SK-N-SH (cell line): ENCODE measurements around the gene POU2AF1.

Experiments
- EP300 ChIP-seq, 2 experiments: IDR thresholded peaks; 2 replicates each; pipeline versions ENCODE4 v1.4.0 to v1.6.1; 2012; ENCODE audit warnings: borderline replicate concordance in 1 of 2, low read depth in 1 of 2, low read length in 1 of 2
- EZH2phosphoT487 ChIP-seq: fragments of 200-600 bp; sonication (generic); IDR thresholded peaks from 2 replicates; pipeline ENCODE4 v1.6.1; 2017; ENCODE audit warnings: low read depth, mixed run types, mild to moderate bottlenecking, antibody characterized with exemption, moderate library complexity, borderline replicate concordance
- FOXJ3 ChIP-seq: sonication (generic); formaldehyde crosslinking; IDR thresholded peaks from 2 replicates; pipeline ENCODE4 v1.5.1; 2020; ENCODE audit warnings: mild to moderate bottlenecking, missing genetic modification reagents
- GABPA ChIP-seq: IDR thresholded peaks from 2 replicates; pipeline ENCODE4 v1.4.0; 2012; ENCODE audit warnings: low read depth, mild to moderate bottlenecking
- MEF2A ChIP-seq: IDR thresholded peaks from 2 replicates; pipeline ENCODE4 v1.4.0; 2012; ENCODE audit warnings: low read depth, borderline replicate concordance
- NFIC ChIP-seq: IDR thresholded peaks from 2 replicates; pipeline ENCODE4 v1.4.0; 2012; ENCODE audit warnings: borderline replicate concordance
- RAD21 ChIP-seq: IDR thresholded peaks from 2 replicates; pipeline ENCODE4 v1.6.1; 2012; ENCODE audit warnings: mild to moderate bottlenecking, low read length
- RCOR1 ChIP-seq: fragments of 150-350 bp; IDR thresholded peaks from 2 replicates; pipeline ENCODE4 v1.6.1; 2017; ENCODE audit warnings: antibody characterized with exemption, low read length
- REST ChIP-seq: IDR thresholded peaks from 2 replicates; pipeline ENCODE4 v1.6.1; 2012; ENCODE audit warnings: mild to moderate bottlenecking, low read depth, low read length, moderate library complexity
- RXRA ChIP-seq: IDR thresholded peaks from 2 replicates; pipeline ENCODE4 v1.4.0; 2012; ENCODE audit warnings: low read depth, mild to moderate bottlenecking, borderline replicate concordance
- TAF1 ChIP-seq: IDR thresholded peaks from 2 replicates; pipeline ENCODE4 v1.6.1; 2012; ENCODE audit warnings: low read depth, mild to moderate bottlenecking, low read length, moderate library complexity, borderline replicate concordance
- TF ChIP-seq, protein P1 (sequence below): fragments of 200-600 bp; sonication (generic); IDR thresholded peaks from 2 replicates; pipeline ENCODE4 v1.6.1; 2017; ENCODE audit warnings: antibody characterized with exemption, mild to moderate bottlenecking, moderate library complexity

DNA sequence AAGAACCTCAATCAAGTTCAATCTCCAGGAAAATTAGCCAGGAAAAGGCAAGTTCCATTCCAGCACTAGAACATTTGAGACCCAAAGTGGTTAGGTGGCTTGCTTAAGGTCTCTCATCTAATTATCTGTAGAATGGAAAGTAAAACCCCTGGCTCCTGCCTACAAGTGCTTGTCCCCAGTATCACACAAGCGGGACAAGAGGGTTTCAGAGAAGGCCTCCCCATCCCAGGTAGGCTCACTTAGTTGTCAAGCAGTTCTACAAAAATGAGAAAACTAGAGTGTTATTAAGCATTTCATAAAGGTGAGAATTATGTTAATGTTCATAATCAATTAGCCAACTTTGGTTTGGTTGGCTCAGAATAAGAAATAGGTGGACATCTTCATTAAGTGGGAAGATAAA is 5.5 kb downstream of the POU2AF1 start:
- TF ChIP-seq, protein P1, sequence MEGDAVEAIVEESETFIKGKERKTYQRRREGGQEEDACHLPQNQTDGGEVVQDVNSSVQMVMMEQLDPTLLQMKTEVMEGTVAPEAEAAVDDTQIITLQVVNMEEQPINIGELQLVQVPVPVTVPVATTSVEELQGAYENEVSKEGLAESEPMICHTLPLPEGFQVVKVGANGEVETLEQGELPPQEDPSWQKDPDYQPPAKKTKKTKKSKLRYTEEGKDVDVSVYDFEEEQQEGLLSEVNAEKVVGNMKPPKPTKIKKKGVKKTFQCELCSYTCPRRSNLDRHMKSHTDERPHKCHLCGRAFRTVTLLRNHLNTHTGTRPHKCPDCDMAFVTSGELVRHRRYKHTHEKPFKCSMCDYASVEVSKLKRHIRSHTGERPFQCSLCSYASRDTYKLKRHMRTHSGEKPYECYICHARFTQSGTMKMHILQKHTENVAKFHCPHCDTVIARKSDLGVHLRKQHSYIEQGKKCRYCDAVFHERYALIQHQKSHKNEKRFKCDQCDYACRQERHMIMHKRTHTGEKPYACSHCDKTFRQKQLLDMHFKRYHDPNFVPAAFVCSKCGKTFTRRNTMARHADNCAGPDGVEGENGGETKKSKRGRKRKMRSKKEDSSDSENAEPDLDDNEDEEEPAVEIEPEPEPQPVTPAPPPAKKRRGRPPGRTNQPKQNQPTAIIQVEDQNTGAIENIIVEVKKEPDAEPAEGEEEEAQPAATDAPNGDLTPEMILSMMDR = no peak
- TF ChIP-seq RXRA (no peak), EP300 (IDR thresholded peaks at IDR 0.05; ENCODE audit: borderline replicate concordance in 1 of 2, low read depth in 1 of 2, low read length in 1 of 2) (no peak), NFIC (no peak), RAD21 (no peak), EZH2phosphoT487 (no peak), GABPA (no peak), MEF2A (no peak), RCOR1 (no peak), TAF1 (no peak), REST (no peak), FOXJ3 (CRISPR knock-in tag) (no peak)
